ENCODE data around the gene PRPH. TPM values are rescaled to one million over a fixed set of nuclear protein-coding genes. Genes with fewer than 3 reads are reported as not detected.

Gene PRPH
- total and polyA plus RNA-seq, 2 of the 13 experiments (the other 11 are each of a cell fraction or from before 2014, with no cell fraction given), result 0.12 TPM; not detected in 1

DNA sequence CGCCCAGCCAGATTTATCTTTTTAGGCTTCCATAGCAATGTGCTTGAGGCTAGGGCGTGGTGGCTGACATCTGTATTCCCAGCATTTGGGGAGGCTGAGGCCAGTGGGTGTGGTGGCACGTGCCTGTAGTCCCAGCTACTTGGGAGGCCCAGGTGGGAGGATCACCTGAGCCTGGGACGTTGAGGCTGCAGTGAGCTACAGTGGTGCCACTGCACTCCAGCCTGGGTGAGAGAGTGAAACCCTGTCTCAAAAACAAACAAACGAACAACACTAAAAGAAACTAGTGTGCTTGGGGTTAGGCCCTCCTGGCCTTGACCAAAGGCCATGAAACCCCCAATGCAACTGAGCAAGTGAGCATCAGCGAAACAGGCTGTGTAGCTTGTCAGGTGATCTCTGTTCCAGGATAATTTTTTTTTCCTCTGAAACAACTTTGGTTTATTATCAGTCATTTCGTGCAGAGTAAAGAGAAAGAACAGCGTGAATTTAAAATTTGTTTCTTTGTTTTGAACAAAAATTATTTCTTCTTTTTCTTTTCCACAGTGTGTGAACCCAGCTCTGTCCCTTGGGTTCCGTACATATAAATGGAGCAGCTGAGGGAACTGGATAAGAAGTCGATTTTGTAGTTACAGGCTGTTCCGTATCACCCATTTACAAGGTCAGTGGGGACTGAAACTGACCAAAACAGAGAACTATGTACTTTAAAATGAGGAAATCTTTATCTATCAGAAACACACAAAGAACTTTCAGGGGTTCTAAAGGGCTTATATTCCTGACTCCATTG lies 38.9 kb upstream of the PRPH start (continued):
- TF ChIP-seq MED1 (CRISPR knock-in tag; IDR thresholded peaks at IDR 0.05) (peak; percentile 51), ZNF260 (CRISPR knock-in tag; IDR thresholded peaks at IDR 0.05; ENCODE audit: borderline replicate concordance, low read depth) (no peak), ARNT2 (CRISPR knock-in tag; IDR thresholded peaks at IDR 0.05; ENCODE audit: low read depth) (0 out of 2 replicates have a peak, but pooled peaks have one; percentile 30), NFYB (CRISPR knock-in tag; IDR thresholded peaks at IDR 0.05) (no peak), NR2F1 (CRISPR knock-in tag; IDR thresholded peaks at IDR 0.05) (peak; percentile 77 to 84; a peak in 3 of 4 replicates), HNRNPH1 (optimal IDR thresholded peaks at IDR 0.05; ENCODE audit: low read depth, low read length) (no peak), ZNF841 (CRISPR knock-in tag; IDR thresholded peaks at IDR 0.05; ENCODE audit: borderline replicate concordance) (no peak), ZNF441 (CRISPR knock-in tag; IDR thresholded peaks at IDR 0.05; ENCODE audit: borderline replicate concordance) (0 out of 2 replicates have a peak, but pooled peaks have one; percentile 34), KLF11 (CRISPR knock-in tag; IDR thresholded peaks at IDR 0.05) (0 out of 2 replicates have a peak, but pooled peaks have one; percentile 36), ESRRA (CRISPR knock-in tag; IDR thresholded peaks at IDR 0.05; ENCODE audit: low read depth) (peak; percentile 64; the same call in 1 of the 2 replicates), ZNF264 (CRISPR knock-in tag; IDR thresholded peaks at IDR 0.05) (peak; percentile 93; the same call in 1 of the 2 replicates), SAP130 (CRISPR knock-in tag; IDR thresholded peaks at IDR 0.05; ENCODE audit: low read depth) (peak; percentile 77), ZNF570 (CRISPR knock-in tag; IDR thresholded peaks at IDR 0.05; ENCODE audit: borderline replicate concordance) (no peak)
- TF ChIP-seq, protein P1, sequence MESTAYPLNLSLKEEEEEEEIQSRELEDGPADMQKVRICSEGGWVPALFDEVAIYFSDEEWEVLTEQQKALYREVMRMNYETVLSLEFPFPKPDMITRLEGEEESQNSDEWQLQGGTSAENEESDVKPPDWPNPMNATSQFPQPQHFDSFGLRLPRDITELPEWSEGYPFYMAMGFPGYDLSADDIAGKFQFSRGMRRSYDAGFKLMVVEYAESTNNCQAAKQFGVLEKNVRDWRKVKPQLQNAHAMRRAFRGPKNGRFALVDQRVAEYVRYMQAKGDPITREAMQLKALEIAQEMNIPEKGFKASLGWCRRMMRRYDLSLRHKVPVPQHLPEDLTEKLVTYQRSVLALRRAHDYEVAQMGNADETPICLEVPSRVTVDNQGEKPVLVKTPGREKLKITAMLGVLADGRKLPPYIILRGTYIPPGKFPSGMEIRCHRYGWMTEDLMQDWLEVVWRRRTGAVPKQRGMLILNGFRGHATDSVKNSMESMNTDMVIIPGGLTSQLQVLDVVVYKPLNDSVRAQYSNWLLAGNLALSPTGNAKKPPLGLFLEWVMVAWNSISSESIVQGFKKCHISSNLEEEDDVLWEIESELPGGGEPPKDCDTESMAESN (CRISPR knock-in tag; conservative IDR thresholded peaks at IDR 0.05), result peak; percentile 52; the same call in 1 of the 2 replicates
- TF ChIP-seq, protein P2, sequence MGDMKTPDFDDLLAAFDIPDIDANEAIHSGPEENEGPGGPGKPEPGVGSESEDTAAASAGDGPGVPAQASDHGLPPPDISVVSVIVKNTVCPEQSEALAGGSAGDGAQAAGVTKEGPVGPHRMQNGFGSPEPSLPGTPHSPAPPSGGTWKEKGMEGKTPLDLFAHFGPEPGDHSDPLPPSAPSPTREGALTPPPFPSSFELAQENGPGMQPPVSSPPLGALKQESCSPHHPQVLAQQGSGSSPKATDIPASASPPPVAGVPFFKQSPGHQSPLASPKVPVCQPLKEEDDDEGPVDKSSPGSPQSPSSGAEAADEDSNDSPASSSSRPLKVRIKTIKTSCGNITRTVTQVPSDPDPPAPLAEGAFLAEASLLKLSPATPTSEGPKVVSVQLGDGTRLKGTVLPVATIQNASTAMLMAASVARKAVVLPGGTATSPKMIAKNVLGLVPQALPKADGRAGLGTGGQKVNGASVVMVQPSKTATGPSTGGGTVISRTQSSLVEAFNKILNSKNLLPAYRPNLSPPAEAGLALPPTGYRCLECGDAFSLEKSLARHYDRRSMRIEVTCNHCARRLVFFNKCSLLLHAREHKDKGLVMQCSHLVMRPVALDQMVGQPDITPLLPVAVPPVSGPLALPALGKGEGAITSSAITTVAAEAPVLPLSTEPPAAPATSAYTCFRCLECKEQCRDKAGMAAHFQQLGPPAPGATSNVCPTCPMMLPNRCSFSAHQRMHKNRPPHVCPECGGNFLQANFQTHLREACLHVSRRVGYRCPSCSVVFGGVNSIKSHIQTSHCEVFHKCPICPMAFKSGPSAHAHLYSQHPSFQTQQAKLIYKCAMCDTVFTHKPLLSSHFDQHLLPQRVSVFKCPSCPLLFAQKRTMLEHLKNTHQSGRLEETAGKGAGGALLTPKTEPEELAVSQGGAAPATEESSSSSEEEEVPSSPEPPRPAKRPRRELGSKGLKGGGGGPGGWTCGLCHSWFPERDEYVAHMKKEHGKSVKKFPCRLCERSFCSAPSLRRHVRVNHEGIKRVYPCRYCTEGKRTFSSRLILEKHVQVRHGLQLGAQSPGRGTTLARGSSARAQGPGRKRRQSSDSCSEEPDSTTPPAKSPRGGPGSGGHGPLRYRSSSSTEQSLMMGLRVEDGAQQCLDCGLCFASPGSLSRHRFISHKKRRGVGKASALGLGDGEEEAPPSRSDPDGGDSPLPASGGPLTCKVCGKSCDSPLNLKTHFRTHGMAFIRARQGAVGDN (CRISPR knock-in tag; IDR thresholded peaks at IDR 0.05), result peak; percentile 77
- TF ChIP-seq, protein P3, sequence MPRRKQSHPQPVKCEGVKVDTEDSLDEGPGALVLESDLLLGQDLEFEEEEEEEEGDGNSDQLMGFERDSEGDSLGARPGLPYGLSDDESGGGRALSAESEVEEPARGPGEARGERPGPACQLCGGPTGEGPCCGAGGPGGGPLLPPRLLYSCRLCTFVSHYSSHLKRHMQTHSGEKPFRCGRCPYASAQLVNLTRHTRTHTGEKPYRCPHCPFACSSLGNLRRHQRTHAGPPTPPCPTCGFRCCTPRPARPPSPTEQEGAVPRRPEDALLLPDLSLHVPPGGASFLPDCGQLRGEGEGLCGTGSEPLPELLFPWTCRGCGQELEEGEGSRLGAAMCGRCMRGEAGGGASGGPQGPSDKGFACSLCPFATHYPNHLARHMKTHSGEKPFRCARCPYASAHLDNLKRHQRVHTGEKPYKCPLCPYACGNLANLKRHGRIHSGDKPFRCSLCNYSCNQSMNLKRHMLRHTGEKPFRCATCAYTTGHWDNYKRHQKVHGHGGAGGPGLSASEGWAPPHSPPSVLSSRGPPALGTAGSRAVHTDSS (CRISPR knock-in tag; conservative IDR thresholded peaks at IDR 0.05), result no peak
- TF ChIP-seq, protein P4, sequence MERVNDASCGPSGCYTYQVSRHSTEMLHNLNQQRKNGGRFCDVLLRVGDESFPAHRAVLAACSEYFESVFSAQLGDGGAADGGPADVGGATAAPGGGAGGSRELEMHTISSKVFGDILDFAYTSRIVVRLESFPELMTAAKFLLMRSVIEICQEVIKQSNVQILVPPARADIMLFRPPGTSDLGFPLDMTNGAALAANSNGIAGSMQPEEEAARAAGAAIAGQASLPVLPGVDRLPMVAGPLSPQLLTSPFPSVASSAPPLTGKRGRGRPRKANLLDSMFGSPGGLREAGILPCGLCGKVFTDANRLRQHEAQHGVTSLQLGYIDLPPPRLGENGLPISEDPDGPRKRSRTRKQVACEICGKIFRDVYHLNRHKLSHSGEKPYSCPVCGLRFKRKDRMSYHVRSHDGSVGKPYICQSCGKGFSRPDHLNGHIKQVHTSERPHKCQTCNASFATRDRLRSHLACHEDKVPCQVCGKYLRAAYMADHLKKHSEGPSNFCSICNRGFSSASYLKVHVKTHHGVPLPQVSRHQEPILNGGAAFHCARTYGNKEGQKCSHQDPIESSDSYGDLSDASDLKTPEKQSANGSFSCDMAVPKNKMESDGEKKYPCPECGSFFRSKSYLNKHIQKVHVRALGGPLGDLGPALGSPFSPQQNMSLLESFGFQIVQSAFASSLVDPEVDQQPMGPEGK (CRISPR knock-in tag; IDR thresholded peaks at IDR 0.05), result peak; percentile 68
- TF ChIP-seq, protein P5, sequence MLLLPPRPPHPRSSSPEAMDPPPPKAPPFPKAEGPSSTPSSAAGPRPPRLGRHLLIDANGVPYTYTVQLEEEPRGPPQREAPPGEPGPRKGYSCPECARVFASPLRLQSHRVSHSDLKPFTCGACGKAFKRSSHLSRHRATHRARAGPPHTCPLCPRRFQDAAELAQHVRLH (CRISPR knock-in tag; IDR thresholded peaks at IDR 0.05; ENCODE audit: borderline replicate concordance, low read depth), result 0 out of 2 replicates have a peak, but pooled peaks have one; percentile 35

All from HepG2 (cell line).